HCT116 (cell line): ENCODE data around the gene TRIP13.

Experiments
- CEBPB ChIP-seq: IDR thresholded peaks from 2 replicates; pipeline ENCODE4 v1.6.1; 2012; ENCODE audit warnings: low read depth
- CTCF ChIP-seq, 3 experiments: fragments of 200-600 bp in 1 of 3; sonication (generic) in 1 of 3; IDR thresholded peaks in 2 of 3; conservative IDR thresholded peaks in 1 of 3; 2 replicates each; pipeline ENCODE4 v1.5.1; 2012 to 2017; ENCODE audit warnings: low read depth in 2 of 3, low read length in 2 of 3, antibody characterized with exemption in 1 of 3, borderline replicate concordance in 1 of 3, control low read depth in 1 of 3, mild to moderate bottlenecking in 1 of 3, mixed read lengths in 1 of 3, mixed run types in 1 of 3, moderate library complexity in 1 of 3; ENCODE audit not compliant: insufficient read depth in 1 of 3
- EGR1 ChIP-seq: IDR thresholded peaks from 2 replicates; pipeline ENCODE4 v1.6.1; 2012; ENCODE audit warnings: low read depth
- EZH2 ChIP-seq: fragments of 200-600 bp; sonication (generic); IDR thresholded peaks from 2 replicates; pipeline ENCODE4 v1.6.1; 2017; ENCODE audit warnings: antibody characterized with exemption, mixed run types
- FOSL1 ChIP-seq: IDR thresholded peaks from 2 replicates; pipeline ENCODE4 v1.6.1; 2012; ENCODE audit warnings: low read depth
- JUND ChIP-seq: IDR thresholded peaks from 2 replicates; pipeline ENCODE4 v1.6.1; 2012
- POLR2A ChIP-seq: IDR thresholded peaks from 2 replicates; pipeline ENCODE4 v1.7.0; 2011; ENCODE audit warnings: borderline replicate concordance; ENCODE audit not compliant: insufficient read depth, insufficient read length; ENCODE audit errors: extremely low read depth
- POLR2AphosphoS5 ChIP-seq: IDR thresholded peaks from 2 replicates; pipeline ENCODE4 v1.6.1; 2011; ENCODE audit warnings: mild to moderate bottlenecking, low read depth, low read length, moderate library complexity
- SIN3A ChIP-seq: IDR thresholded peaks from 2 replicates; pipeline ENCODE4 v1.6.1; 2012; ENCODE audit warnings: low read depth
- SP1 ChIP-seq: IDR thresholded peaks from 2 replicates; pipeline ENCODE4 v1.6.1; 2012; ENCODE audit warnings: low read depth
- SRF ChIP-seq: IDR thresholded peaks from 2 replicates; pipeline ENCODE4 v1.6.1; 2012; ENCODE audit warnings: low read depth

GRCh38 chr5:902129-902916 is 9.6 kb downstream of the TRIP13 start:
- no peak for TF ChIP-seq FOSL1
- TF ChIP-seq POLR2A = no peak
- no peak for TF ChIP-seq EZH2
- TF ChIP-seq SRF = no peak
- no peak for TF ChIP-seq CTCF (IDR thresholded peaks at IDR 0.05 in 2 of 3, conservative IDR thresholded peaks at IDR 0.05 in 1 of 3; ENCODE audit: borderline replicate concordance in 1 of 3, insufficient read depth in 1 of 3, low read depth in 2 of 3, low read length in 2 of 3)
- no peak for TF ChIP-seq SP1
- no peak for TF ChIP-seq JUND
- TF ChIP-seq EGR1 = no peak
- no peak for TF ChIP-seq SIN3A
- no peak for TF ChIP-seq POLR2AphosphoS5
- no peak for TF ChIP-seq CEBPB
